Thyroid gland (tissue), 4 donors: ENCODE results near the gene LRRC59. TPM values are rescaled to one million over a fixed set of nuclear protein-coding genes. Genes with fewer than 3 reads are reported as not detected.
"Not testable (repeated sequence)": the region's sequence is repeated elsewhere in the genome, so short reads cannot be mapped to it uniquely, and the experiment has no call there.

Experiments
- DNase-seq, 2 donors: peaks; one replicate each; pipeline ENCODE4 v3.0.0-alpha.2; 2019
- H3K27ac ChIP-seq, 3 donors: fragments of 200-600 bp; sonication (generic); 1 replicate in 2 of 3; 2 replicates in 1 of 3; pipeline ENCODE4 v1.5.1; 2016 to 2019; ENCODE audit warnings: mild to moderate bottlenecking in 1 of 3, moderate library complexity in 1 of 3
- H3K27me3 ChIP-seq: fragments of 200-600 bp; sonication (generic); one replicate; pipeline ENCODE4 v1.5.1; 2019
- H3K36me3 ChIP-seq, 2 donors: fragments of 200-600 bp; sonication (generic); one replicate each; pipeline ENCODE4 v1.5.1; 2016 to 2019
- H3K4me1 ChIP-seq, 2 donors: fragments of 200-600 bp; sonication (generic); one replicate each; pipeline ENCODE4 v1.5.1; 2017 to 2019
- H3K4me3 ChIP-seq, 3 donors: fragments of 200-600 bp; sonication (generic); replicated peaks in 1 of 3; 1 replicate in 2 of 3; 2 replicates in 1 of 3; pipeline ENCODE4 v1.5.1; 2016; ENCODE audit warnings: mild to moderate bottlenecking in 1 of 3
- H3K9me3 ChIP-seq: fragments of 200-600 bp; sonication (generic); one replicate; pipeline ENCODE4 v1.5.1; 2017
- CTCF ChIP-seq, 6 experiments: fragments of 200-600 bp in 3 of 6; fragments of 450-650 bp in 3 of 6; sonication (generic) in 3 of 6; IDR thresholded peaks; one replicate each; pipeline ENCODE4 v1.5.1; 2016 to 2019; ENCODE audit warnings: antibody characterized with exemption in 6 of 6, mild to moderate bottlenecking in 2 of 6, inconsistent platforms in 1 of 6, moderate library complexity in 1 of 6
- POLR2A ChIP-seq, 2 donors: fragments of 450-650 bp; IDR thresholded peaks; one replicate each; pipeline ENCODE4 v1.6.1; 2017; ENCODE audit warnings: antibody characterized with exemption in 2 of 2, mild to moderate bottlenecking in 2 of 2, moderate library complexity in 1 of 2
- WGBS, 2 donors: methylation state at CpG; one replicate each; pipeline ENCODE4 v1.1.5; 2017; 5-methylcytosine and 5-hydroxymethylcytosine counted together
- intact Hi-C: fragments of 100-400 bp; cut with DNase I; formaldehyde crosslinking; loops from one replicate; pipeline ENCODE4 v1.15.1; 2023
- total RNA-seq, 4 donors: library from RNA; depleted of rRNA; stranded (reverse); fragments of >200 nt; gene quantifications; one replicate each; pipeline ENCODE4 v1.2.3, GENCODE V29; 2016

The LRRC59 gene
- total RNA-seq, 4 donors from 2014 or later: 57.4 to 91.0 (median 77.5) TPM

- intact Hi-C loops: no loop called here
Measured at GRCh38 chr17:50412188-50412732, 14.9 kb upstream of the LRRC59 start.

GRCh38 chr17:50407921-50408320 lies 10.6 kb upstream of the LRRC59 start:
- H3K36me3 ChIP-seq: no peaks in the 10 kb centered on the region
- no peak for TF ChIP-seq CTCF (IDR thresholded peaks at IDR 0.05)
- TF ChIP-seq POLR2A (IDR thresholded peaks at IDR 0.05): no peak
- WGBS, 2 donors: 27 to 47% methylated on average over 4 of the region's 4 CpGs
- peak overlapping the region; percentile 84 to 86 (median 85) for H3K27ac ChIP-seq
- intact Hi-C loops: no loop called here
- peak; percentile 82 to 84 for DNase-seq
- H3K9me3 ChIP-seq: no peaks in the 10 kb centered on the region
- H3K27me3 ChIP-seq: no peaks in the 10 kb centered on the region
- H3K4me3 ChIP-seq: no peak overlapping the region
- H3K4me1 ChIP-seq: peaks cover 22 to 24% of the 10 kb centered on the region in 2 donors

More at GRCh38 chr17:50412188-50412732, 14.9 kb upstream of the LRRC59 start:
- H3K9me3 ChIP-seq: no peaks in the 10 kb centered on the region
- H3K4me1 ChIP-seq: peaks cover 8 to 9% of the 10 kb centered on the region in 2 donors
- H3K4me3 ChIP-seq: no peak overlapping the region
- H3K27ac ChIP-seq: no peak overlapping the region
- DNase-seq: no peak
- WGBS, 2 donors: 90 to 92% methylated on average over 4 of the region's 4 CpGs
- no peaks in the 10 kb centered on the region for H3K36me3 ChIP-seq
- TF ChIP-seq CTCF (IDR thresholded peaks at IDR 0.05) (no peak), POLR2A (IDR thresholded peaks at IDR 0.05) (no peak)
- no peaks in the 10 kb centered on the region for H3K27me3 ChIP-seq

GRCh38 chr17:50406578-50406977 lies 9.3 kb upstream of the LRRC59 start:
- H3K4me1 ChIP-seq: peaks cover 22 to 24% of the 10 kb centered on the region in 2 donors
- H3K27me3 ChIP-seq: no peaks in the 10 kb centered on the region
- no peak for TF ChIP-seq POLR2A (IDR thresholded peaks at IDR 0.05)
- peak overlapping the region; percentile 84 to 86 (median 85) for H3K27ac ChIP-seq
- no peaks in the 10 kb centered on the region for H3K9me3 ChIP-seq
- H3K36me3 ChIP-seq: no peaks in the 10 kb centered on the region
- H3K4me3 ChIP-seq: no peak overlapping the region
- DNase-seq: peak; percentile 78 to 89
- 54 to 59% methylated on average over 5 of the region's 5 CpGs for WGBS, 2 donors
- intact Hi-C loops: no loop called here

GRCh38 chr17:50405351-50405750 lies 8.0 kb upstream of the LRRC59 start:
- DNase-seq, intact Hi-C loops, H3K9me3 ChIP-seq, H3K27me3 ChIP-seq, H3K4me3 ChIP-seq, H3K36me3 ChIP-seq: not testable (repeated sequence)
- Histone ChIP-seq H3K4me1 (peaks cover 22 to 24% of the 10 kb centered on the region in 2 donors), H3K27ac (peak overlapping the region in 1 of 3 donors; percentile 86)
- 92 to 94% methylated on average over 4 of the region's 4 CpGs for WGBS, 2 donors

- DNase-seq, H3K27me3 ChIP-seq, intact Hi-C loops, H3K36me3 ChIP-seq, H3K9me3 ChIP-seq, H3K27ac ChIP-seq, H3K4me3 ChIP-seq: not testable (repeated sequence)
- peaks cover 16 to 21% of the 10 kb centered on the region in 2 donors for H3K4me1 ChIP-seq
- 94 to 95% methylated on average over 8 of the region's 8 CpGs for WGBS, 2 donors
Measured at GRCh38 chr17:50399591-50399990, 2.3 kb upstream of the LRRC59 start.

- H3K9me3 ChIP-seq, H3K27ac ChIP-seq, H3K27me3 ChIP-seq, H3K4me3 ChIP-seq, DNase-seq, intact Hi-C loops: not testable (repeated sequence)
- WGBS, 2 donors: 93 to 95% methylated on average over 3 of the region's 3 CpGs
- peaks cover 8 to 13% of the 10 kb centered on the region in 2 donors for H3K36me3 ChIP-seq
- H3K4me1 ChIP-seq: peaks cover 16 to 21% of the 10 kb centered on the region in 2 donors
Measured at GRCh38 chr17:50398672-50399071, 1.3 kb upstream of the LRRC59 start.

GRCh38 chr17:50397919-50398285 lies 579 bp upstream of the LRRC59 start:
- TF ChIP-seq POLR2A (IDR thresholded peaks at IDR 0.05) (no peak), CTCF (IDR thresholded peaks at IDR 0.05) (no peak)
- intact Hi-C loops: no loop called here
- H3K27ac ChIP-seq: no peak overlapping the region
- H3K36me3 ChIP-seq: peaks cover 15 to 21% of the 10 kb centered on the region in 2 donors
- H3K27me3 ChIP-seq: no peaks in the 10 kb centered on the region
- no peak for DNase-seq
- H3K4me3 ChIP-seq: peak overlapping the region in 1 of 3 donors; percentile 92
- 50 to 63% methylated on average over 9 of the region's 9 CpGs for WGBS, 2 donors
- no peaks in the 10 kb centered on the region for H3K9me3 ChIP-seq
- peaks cover 16 to 21% of the 10 kb centered on the region in 2 donors for H3K4me1 ChIP-seq
